OCI-LY3 (cell line): ENCODE results near the gene APOD.
"Not testable (repeated sequence)": the region's sequence is repeated elsewhere in the genome, so short reads cannot be mapped to it uniquely, and the experiment has no call there.

ENCODE experiments used
- EZH2phosphoT487 ChIP-seq: fragments of 200-600 bp; shearing (Covaris generic); IDR thresholded peaks from 2 replicates; pipeline ENCODE4 v1.6.1; 2018; ENCODE audit warnings: antibody characterized with exemption, mixed run types, low read depth
- TF ChIP-seq, protein P1 (sequence below): fragments of 200-600, 300-600 bp; sonication (generic); IDR thresholded peaks from 2 replicates; pipeline ENCODE4 v1.5.1; 2014; ENCODE audit warnings: antibody characterized with exemption, low read length, low read depth

DNA sequence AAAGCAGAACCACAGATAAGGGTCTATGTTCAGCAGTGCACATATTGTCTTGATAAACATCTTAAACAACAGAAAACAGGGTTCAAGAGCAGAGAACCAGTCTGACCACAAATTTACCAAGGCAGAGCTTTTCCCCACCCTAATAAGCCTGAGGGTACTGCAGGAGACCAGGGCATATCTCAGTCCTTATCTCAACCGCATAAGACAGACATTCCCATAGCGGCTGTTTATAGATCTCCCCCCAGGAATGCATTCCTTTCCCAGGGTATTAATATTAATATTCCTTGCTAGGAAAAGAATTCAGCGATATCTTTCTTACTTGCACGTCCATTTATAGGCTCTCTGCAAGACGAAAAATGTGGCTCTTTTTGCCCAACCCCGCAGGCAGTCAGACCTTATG, 6.1 kb upstream of the APOD start:
- TF ChIP-seq, protein P1, sequence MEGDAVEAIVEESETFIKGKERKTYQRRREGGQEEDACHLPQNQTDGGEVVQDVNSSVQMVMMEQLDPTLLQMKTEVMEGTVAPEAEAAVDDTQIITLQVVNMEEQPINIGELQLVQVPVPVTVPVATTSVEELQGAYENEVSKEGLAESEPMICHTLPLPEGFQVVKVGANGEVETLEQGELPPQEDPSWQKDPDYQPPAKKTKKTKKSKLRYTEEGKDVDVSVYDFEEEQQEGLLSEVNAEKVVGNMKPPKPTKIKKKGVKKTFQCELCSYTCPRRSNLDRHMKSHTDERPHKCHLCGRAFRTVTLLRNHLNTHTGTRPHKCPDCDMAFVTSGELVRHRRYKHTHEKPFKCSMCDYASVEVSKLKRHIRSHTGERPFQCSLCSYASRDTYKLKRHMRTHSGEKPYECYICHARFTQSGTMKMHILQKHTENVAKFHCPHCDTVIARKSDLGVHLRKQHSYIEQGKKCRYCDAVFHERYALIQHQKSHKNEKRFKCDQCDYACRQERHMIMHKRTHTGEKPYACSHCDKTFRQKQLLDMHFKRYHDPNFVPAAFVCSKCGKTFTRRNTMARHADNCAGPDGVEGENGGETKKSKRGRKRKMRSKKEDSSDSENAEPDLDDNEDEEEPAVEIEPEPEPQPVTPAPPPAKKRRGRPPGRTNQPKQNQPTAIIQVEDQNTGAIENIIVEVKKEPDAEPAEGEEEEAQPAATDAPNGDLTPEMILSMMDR, result not testable (repeated sequence)
- not testable (repeated sequence) for TF ChIP-seq EZH2phosphoT487
